ENCODE data around the gene PRICKLE4. TPM values are rescaled to one million over a fixed set of nuclear protein-coding genes. Genes with fewer than 3 reads are reported as not detected.
A peak's percentile ranks its signal among the peaks of the same experiment; 100 is the strongest.

Gene PRICKLE4
- total and polyA plus RNA-seq, 2 of the 13 experiments (the other 11 are each of a cell fraction or from before 2014, with no cell fraction given) = 0.92 to 1.2 TPM

GRCh38 chr6:41747256-41748101, 33.1 kb upstream of the PRICKLE4 start, which contains the start of gene PGC (continued):
- TF ChIP-seq DNMT3B (CRISPR knock-in tag; conservative IDR thresholded peaks at IDR 0.05) = peak; percentile 91
- TF ChIP-seq SYNCRIP (IDR thresholded peaks at IDR 0.05; ENCODE audit: insufficient read depth, low read depth, low read length) = no peak
- TF ChIP-seq ZNF333 (CRISPR knock-in tag; IDR thresholded peaks at IDR 0.05; ENCODE audit: borderline replicate concordance) = no peak
- TF ChIP-seq ARNTL (CRISPR knock-in tag; IDR thresholded peaks at IDR 0.05) = peak; percentile 73
- TF ChIP-seq ZSCAN25 (CRISPR knock-in tag; IDR thresholded peaks at IDR 0.05) = no peak; the same call in 1 of the 2 replicates
- 0 out of 2 replicates have a peak, but pooled peaks have one; percentile 4 for TF ChIP-seq THAP9 (CRISPR knock-in tag; IDR thresholded peaks at IDR 0.05; ENCODE audit: borderline replicate concordance)
- no peak for TF ChIP-seq NFAT5 (CRISPR knock-in tag; IDR thresholded peaks at IDR 0.05)
- TF ChIP-seq MEIS2 (CRISPR knock-in tag; IDR thresholded peaks at IDR 0.05) = peak; percentile 64; the same call in 1 of the 2 replicates
- no peak for TF ChIP-seq FOXM1 (CRISPR knock-in tag; IDR thresholded peaks at IDR 0.05)
- TF ChIP-seq ZNF83 (CRISPR knock-in tag; IDR thresholded peaks at IDR 0.05; ENCODE audit: borderline replicate concordance) = no peak
- TF ChIP-seq ARID3A (IDR thresholded peaks at IDR 0.05; ENCODE audit: low read depth, low read length) = no peak
- TF ChIP-seq ZNF468 (CRISPR knock-in tag; IDR thresholded peaks at IDR 0.05) = no peak
- peak; percentile 65 for TF ChIP-seq ETV5 (CRISPR knock-in tag; IDR thresholded peaks at IDR 0.05; ENCODE audit: borderline replicate concordance)

Measured in HepG2 (cell line).